Fibroblast of lung (primary cell): ENCODE measurements around the gene DNAH1. TPM values are rescaled to one million over a fixed set of nuclear protein-coding genes. Genes with fewer than 3 reads are reported as not detected.
A peak's percentile ranks its signal among the peaks of the same experiment; 100 is the strongest.

Experiments used
- DNase-seq, 2 donors: peaks; one replicate each; pipeline versions ENCODE4 v3.0.0 to v3.0.0-alpha.2; 2010; ENCODE audit warnings: low read depth in 2 of 2
- H2AFZ ChIP-seq: 2 replicates; pipeline ENCODE4 v1.5.1; 2012; ENCODE audit warnings: low read length, control low read depth, inconsistent platforms
- H3K27ac ChIP-seq: 2 replicates; pipeline ENCODE4 v1.5.1; 2011; ENCODE audit warnings: low read length, control low read depth; ENCODE audit not compliant: insufficient read depth
- H3K27me3 ChIP-seq: 2 replicates; pipeline ENCODE4 v1.5.1; 2011; ENCODE audit warnings: mild to moderate bottlenecking, low read length; ENCODE audit not compliant: control insufficient read depth, insufficient read depth
- H3K36me3 ChIP-seq: 2 replicates; pipeline ENCODE4 v1.5.1; 2011; ENCODE audit warnings: low read length; ENCODE audit not compliant: control insufficient read depth, insufficient read depth
- H3K4me1 ChIP-seq: 2 replicates; pipeline ENCODE4 v1.5.1; 2011; ENCODE audit warnings: low read length; ENCODE audit not compliant: control insufficient read depth, insufficient read depth; ENCODE audit errors: extremely low read depth
- H3K4me2 ChIP-seq: 2 replicates; pipeline ENCODE4 v1.5.1; 2011; ENCODE audit warnings: low read length, control low read depth; ENCODE audit not compliant: insufficient read depth; ENCODE audit errors: extremely low read depth
- H3K4me3 ChIP-seq, 4 experiments: fragments of 200-600 bp in 1 of 4; sonication (generic) in 1 of 4; replicated peaks in 1 of 4; 2 replicates each; pipeline ENCODE4 v1.5.1; 2011 to 2016; ENCODE audit warnings: low read length in 4 of 4, low read depth in 3 of 4, mild to moderate bottlenecking in 3 of 4, control low read depth in 2 of 4, inconsistent platforms in 1 of 4, mixed read lengths in 1 of 4; ENCODE audit not compliant: insufficient read depth in 1 of 4; ENCODE audit errors: control extremely low read depth in 1 of 4
- H3K79me2 ChIP-seq: 2 replicates; pipeline ENCODE4 v1.5.1; 2012; ENCODE audit warnings: mild to moderate bottlenecking, low read length, inconsistent platforms; ENCODE audit not compliant: control insufficient read depth, insufficient read depth
- H3K9ac ChIP-seq: 2 replicates; pipeline ENCODE4 v1.5.1; 2011; ENCODE audit warnings: mild to moderate bottlenecking, low read length, control low read depth; ENCODE audit not compliant: insufficient read depth
- H3K9me3 ChIP-seq: 2 replicates; pipeline ENCODE4 v1.5.1; 2012; ENCODE audit warnings: low read depth, low read length; ENCODE audit not compliant: control insufficient read depth, insufficient read depth
- H4K20me1 ChIP-seq: 2 replicates; pipeline ENCODE4 v1.5.1; 2011; ENCODE audit warnings: low read length; ENCODE audit not compliant: control insufficient read depth, insufficient read depth; ENCODE audit errors: extremely low read depth
- CTCF ChIP-seq, 2 donors: IDR thresholded peaks in 1 of 2; conservative IDR thresholded peaks in 1 of 2; 1 replicate in 1 of 2; 2 replicates in 1 of 2; pipeline ENCODE4 v1.5.1; 2011 to 2012; ENCODE audit warnings: low read length in 2 of 2, control low read depth in 1 of 2, inconsistent platforms in 1 of 2, low read depth in 1 of 2, mild to moderate bottlenecking in 1 of 2
- EZH2 ChIP-seq: IDR thresholded peaks from 2 replicates; pipeline ENCODE4 v1.5.1; 2012; ENCODE audit warnings: low read length, control low read depth, mild to moderate bottlenecking; ENCODE audit errors: missing control alignments
- polyA plus RNA-seq, 2 donors: library from polyadenylated mRNA; depleted of rRNA in 1 of 2; stranded (reverse) in 1 of 2; unstranded in 1 of 2; fragments of >200 nt; gene quantifications; 2 replicates each; pipeline ENCODE4 v1.2.1, GENCODE V29; 2011 to 2012; ENCODE audit warnings: missing spikeins in 1 of 2
- total RNA-seq: library from RNA; depleted of rRNA; stranded (reverse); fragments of >200 nt; gene quantifications from 2 replicates; pipeline ENCODE4 v1.2.1, GENCODE V29; 2014

The DNAH1 gene
- total and polyA plus RNA-seq, 2 donors (not counting 1 experiment from before 2014, with no cell fraction given), result 1.9 to 3.0 TPM

DNA sequence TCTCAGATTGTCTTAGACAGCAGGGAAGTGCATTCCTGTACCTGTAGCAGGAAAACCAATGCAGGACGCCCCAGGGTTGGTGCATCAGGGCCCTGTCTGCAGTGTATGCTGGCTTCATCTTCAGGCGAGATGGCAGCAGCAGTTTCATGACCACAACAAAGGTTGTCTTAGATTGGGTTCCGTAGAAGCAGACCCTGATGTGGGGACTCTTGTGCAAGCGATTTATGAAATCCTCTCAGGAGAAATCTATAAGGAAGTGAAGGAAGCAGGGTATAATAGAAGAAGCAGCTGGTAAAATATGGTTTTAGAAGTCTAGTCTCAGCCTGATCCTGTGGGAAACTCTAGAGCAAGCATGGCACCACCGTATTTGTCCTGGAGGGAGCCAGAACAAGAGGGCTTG lies 25.0 kb downstream of the DNAH1 start:
- no peak for DNase-seq
- Histone ChIP-seq H3K27me3 (no peaks in the 10 kb centered on the region), H3K9me3 (no peaks in the 10 kb centered on the region), H4K20me1 (no peaks in the 10 kb centered on the region), H3K4me3 (no peak overlapping the region), H3K79me2 (no peaks in the 10 kb centered on the region), H3K36me3 (no peaks in the 10 kb centered on the region), H3K4me2 (no peak overlapping the region), H2AFZ (no peak overlapping the region), H3K27ac (no peak overlapping the region), H3K9ac (no peak overlapping the region), H3K4me1 (peaks cover 2% of the 10 kb centered on the region)
- no peak for TF ChIP-seq CTCF (conservative IDR thresholded peaks at IDR 0.05 in 1 of 2, IDR thresholded peaks at IDR 0.05 in 1 of 2; ENCODE audit: low read depth in 1 of 2, low read length in 2 of 2)
- no peak for TF ChIP-seq EZH2

- Histone ChIP-seq H3K9ac (no peak overlapping the region), H3K27ac (no peak overlapping the region), H3K36me3 (no peaks in the 10 kb centered on the region), H2AFZ (no peak overlapping the region), H3K27me3 (no peaks in the 10 kb centered on the region), H3K4me2 (no peak overlapping the region), H3K4me1 (peaks cover 4% of the 10 kb centered on the region), H4K20me1 (no peaks in the 10 kb centered on the region), H3K9me3 (no peaks in the 10 kb centered on the region), H3K79me2 (no peaks in the 10 kb centered on the region), H3K4me3 (no peak overlapping the region)
- no peak for DNase-seq
- no peak for TF ChIP-seq EZH2
- TF ChIP-seq CTCF (conservative IDR thresholded peaks at IDR 0.05 in 1 of 2, IDR thresholded peaks at IDR 0.05 in 1 of 2; ENCODE audit: low read depth in 1 of 2, low read length in 2 of 2), result no peak
These were observed 28.0 kb downstream of the DNAH1 start for GRCh38 chr3:52343946-52344600.

GRCh38 chr3:52345521-52346109 lies 29.5 kb downstream of the DNAH1 start:
- H3K4me3 ChIP-seq, result no peak overlapping the region
- no peaks in the 10 kb centered on the region for H3K36me3 ChIP-seq
- DNase-seq, result peak; percentile 14 to 41
- H3K79me2 ChIP-seq, result no peaks in the 10 kb centered on the region
- H3K4me1 ChIP-seq, result peaks cover 4% of the 10 kb centered on the region
- H3K27me3 ChIP-seq, result no peaks in the 10 kb centered on the region
- TF ChIP-seq EZH2 (no peak), CTCF (conservative IDR thresholded peaks at IDR 0.05 in 1 of 2, IDR thresholded peaks at IDR 0.05 in 1 of 2; ENCODE audit: low read depth in 1 of 2, low read length in 2 of 2) (no peak)
- H3K4me2 ChIP-seq, result no peak overlapping the region
- no peaks in the 10 kb centered on the region for H3K9me3 ChIP-seq
- no peaks in the 10 kb centered on the region for H4K20me1 ChIP-seq
- H2AFZ ChIP-seq, result no peak overlapping the region
- no peak overlapping the region for H3K27ac ChIP-seq
- no peak overlapping the region for H3K9ac ChIP-seq
